Stimulated activated effector memory CD8-positive, alpha-beta T cell treated with anti-CD3 and anti-CD28 coated beads, Interleukin-12 subunit alpha, Interleukin-12 subunit beta, amount 100 ng/mL, for 72 hours (primary cell): ENCODE data around the gene TRIP11.

Experiments
- ATAC-seq: fragments of 150-1000 bp; cut with Tn5 transposase; 2 replicates; pipeline ENCODE4 v1.10.0; 2021
- DNase-seq, 2 donors: peaks; one replicate each; pipeline ENCODE4 v3.0.0; 2021 to 2022; ENCODE audit warnings: low spot score in 2 of 2
- H3K27ac Mint-ChIP-seq: one replicate; pipeline ENCODE4 v1.8.0; 2022; ENCODE audit warnings: mild to moderate bottlenecking, mixed read lengths
- H3K36me3 Mint-ChIP-seq: one replicate; pipeline ENCODE4 v1.8.0; 2022; ENCODE audit warnings: mild to moderate bottlenecking, mixed read lengths
- H3K4me1 Mint-ChIP-seq: one replicate; pipeline ENCODE4 v1.8.0; 2022; ENCODE audit warnings: mixed read lengths
- H3K4me3 Mint-ChIP-seq: one replicate; pipeline ENCODE4 v1.8.0; 2022; ENCODE audit warnings: mild to moderate bottlenecking, mixed read lengths
- H3K9me3 Mint-ChIP-seq: one replicate; pipeline ENCODE4 v1.8.0; 2022; ENCODE audit warnings: mixed read lengths

Gene TRIP11

DNA sequence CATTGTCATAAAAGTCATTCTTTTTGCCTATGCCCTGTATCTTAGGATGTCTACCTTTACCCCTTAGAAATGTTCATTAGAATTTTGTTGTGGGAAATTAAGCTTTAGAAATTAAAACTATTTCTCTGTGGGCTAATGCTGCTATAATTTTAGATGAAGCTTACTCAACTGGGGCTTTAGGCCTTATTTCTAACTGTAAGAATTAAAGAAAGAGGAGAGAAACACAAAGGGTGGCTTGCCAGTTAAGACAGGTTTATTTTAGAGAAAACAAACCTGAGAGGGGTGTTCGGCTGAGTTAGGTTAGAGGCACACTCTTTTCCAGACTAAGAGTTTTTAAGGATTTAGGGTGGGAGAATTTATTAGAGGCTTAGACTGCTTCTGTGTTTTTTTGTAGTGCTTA is 6.4 kb downstream of the TRIP11 start:
- H3K36me3 Mint-ChIP-seq: peaks cover 65% of the 10 kb centered on the region
- DNase-seq (no peak), ATAC-seq (no peak)
- H3K4me3 Mint-ChIP-seq: no peak overlapping the region
- H3K4me1 Mint-ChIP-seq: peaks cover 28% of the 10 kb centered on the region
- H3K9me3 Mint-ChIP-seq: no peaks in the 10 kb centered on the region
- H3K27ac Mint-ChIP-seq: peak overlapping the region; percentile 59

DNA sequence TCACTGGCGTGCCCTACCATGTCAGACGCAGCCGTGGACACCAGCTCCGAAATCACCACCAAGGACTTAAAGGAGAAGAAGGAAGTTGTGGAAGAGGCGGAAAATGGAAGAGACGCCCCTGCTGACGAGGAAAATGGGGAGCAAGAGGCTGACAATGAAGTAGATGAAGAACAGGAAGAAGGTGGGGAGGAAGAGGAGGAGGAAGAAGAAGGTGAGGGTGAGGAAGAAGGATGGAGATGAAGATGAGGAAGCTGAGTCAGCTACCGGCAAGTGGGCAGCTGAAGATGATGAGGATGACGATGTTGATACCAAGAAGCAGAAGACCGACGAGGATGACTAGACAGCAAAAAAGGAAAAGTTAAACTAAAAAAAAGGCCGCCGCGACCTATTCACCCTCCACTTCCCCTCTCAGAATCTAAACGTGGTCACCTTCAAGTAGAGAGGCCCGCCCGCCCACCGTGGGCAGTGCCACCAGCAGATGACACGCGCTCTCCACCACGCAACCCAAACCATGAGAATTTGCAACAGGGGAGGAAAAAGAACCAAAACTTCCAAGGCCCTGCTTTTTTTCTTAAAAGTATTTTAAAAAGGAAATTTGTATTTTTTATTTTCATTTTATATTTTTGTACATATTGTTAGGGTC is 13.2 kb downstream of the TRIP11 start:
- H3K4me1 Mint-ChIP-seq: peaks cover 20% of the 10 kb centered on the region
- H3K4me3 Mint-ChIP-seq: no peak overlapping the region
- DNase-seq: no peak
- H3K9me3 Mint-ChIP-seq: no peaks in the 10 kb centered on the region
- ATAC-seq: no peak
- H3K27ac Mint-ChIP-seq: peak overlapping the region; percentile 63
- H3K36me3 Mint-ChIP-seq: peaks cover 95% of the 10 kb centered on the region

DNA sequence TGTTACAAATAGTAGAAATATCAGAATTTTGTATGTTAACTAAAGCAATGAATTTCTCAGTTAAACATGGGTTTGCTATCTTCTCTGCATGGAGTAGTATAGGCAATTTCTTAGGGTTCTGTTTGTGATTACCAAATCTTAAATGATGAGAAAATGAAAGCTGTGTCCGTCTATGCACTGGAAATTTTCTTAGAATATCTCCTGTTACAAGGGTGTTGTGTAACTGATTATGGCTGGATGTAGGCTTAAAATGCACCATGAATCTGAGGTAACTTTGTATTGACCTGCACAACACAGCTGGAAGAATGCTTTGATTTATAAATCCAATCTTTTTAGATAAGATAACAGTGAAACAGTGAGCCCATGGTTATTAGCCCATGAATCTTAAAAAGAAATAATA is 17.8 kb downstream of the TRIP11 start:
- Mint-ChIP-seq H3K36me3 (peaks cover 95% of the 10 kb centered on the region), H3K27ac (no peak overlapping the region), H3K4me3 (no peak overlapping the region), H3K9me3 (no peaks in the 10 kb centered on the region), H3K4me1 (peaks cover 8% of the 10 kb centered on the region)
- DNase-seq (no peak), ATAC-seq (no peak)

DNA sequence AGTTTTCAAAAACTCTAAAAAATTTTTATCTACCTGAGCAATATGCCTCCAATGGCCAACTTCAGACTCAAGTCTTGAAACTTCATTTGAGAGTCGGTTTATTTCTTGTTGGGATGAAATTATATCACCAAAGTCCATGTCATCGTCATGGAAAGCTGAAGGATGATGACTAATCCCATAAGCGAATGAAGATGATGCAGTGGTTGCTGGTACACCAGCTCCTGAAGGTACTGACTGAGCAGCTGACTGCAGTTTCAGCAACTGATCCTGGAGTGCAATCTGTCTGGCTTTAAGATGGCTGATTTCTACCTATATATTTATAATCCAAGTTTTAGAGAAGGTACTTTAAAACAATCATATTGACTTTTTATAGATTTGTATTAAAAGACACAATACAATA is 18.3 kb downstream of the TRIP11 start:
- no peak overlapping the region for H3K4me3 Mint-ChIP-seq
- peaks cover 95% of the 10 kb centered on the region for H3K36me3 Mint-ChIP-seq
- no peak overlapping the region for H3K27ac Mint-ChIP-seq
- H3K4me1 Mint-ChIP-seq: peaks cover 5% of the 10 kb centered on the region
- DNase-seq (no peak), ATAC-seq (no peak)
- no peaks in the 10 kb centered on the region for H3K9me3 Mint-ChIP-seq

DNA sequence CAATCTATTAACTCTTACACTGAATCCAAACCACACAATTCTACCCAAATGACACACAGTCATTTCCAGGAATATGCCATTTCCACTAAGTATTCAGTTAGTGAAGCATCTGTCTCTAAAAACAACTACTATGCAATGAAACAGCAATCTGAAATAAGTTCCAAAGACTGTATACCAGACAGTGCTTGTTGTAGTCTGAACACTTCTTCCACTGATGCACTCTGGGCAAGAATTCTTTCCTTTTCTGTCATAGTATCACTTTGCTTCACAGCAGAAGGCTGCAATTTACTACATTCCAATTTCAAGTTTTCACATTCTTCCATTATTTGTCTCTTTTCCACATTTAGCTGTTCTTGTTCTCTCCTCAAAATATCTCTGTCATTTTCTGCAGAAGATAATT is 25.8 kb downstream of the TRIP11 start:
- Mint-ChIP-seq H3K27ac (peak overlapping the region; percentile 54), H3K9me3 (no peaks in the 10 kb centered on the region), H3K4me3 (no peak overlapping the region), H3K36me3 (peaks cover 98% of the 10 kb centered on the region), H3K4me1 (peaks cover 22% of the 10 kb centered on the region)
- DNase-seq: no peak
- ATAC-seq: peak; percentile 49

DNA sequence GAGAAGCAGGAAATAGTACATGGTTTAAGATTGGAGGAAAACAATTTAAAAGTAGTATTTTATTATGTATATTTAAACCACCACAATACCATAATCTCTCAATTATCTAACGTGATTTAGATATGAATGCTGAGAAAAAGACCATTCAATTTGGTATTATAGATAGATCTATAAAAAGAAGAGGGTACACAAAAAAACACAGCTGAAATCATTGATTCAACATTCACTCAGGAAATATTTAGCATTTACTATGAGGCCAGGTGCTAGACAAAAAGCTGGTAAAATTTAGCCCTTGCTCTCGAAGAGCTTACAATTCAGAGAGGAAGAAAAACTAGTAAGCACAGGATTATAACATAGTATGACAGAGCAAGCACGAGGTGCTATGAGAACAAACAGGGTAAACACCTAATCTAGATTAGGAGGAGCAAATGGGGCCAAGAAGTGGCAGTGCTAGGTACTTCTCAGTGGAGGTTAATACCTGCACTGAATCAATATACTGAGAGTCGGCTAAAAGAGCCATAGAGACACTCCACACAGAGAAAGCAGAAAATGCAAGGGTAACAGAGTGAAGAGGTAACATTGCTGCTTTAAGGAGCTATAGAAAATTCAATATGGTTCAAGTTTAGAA is 27.6 kb downstream of the TRIP11 start:
- peak overlapping the region; percentile 5 for H3K27ac Mint-ChIP-seq
- H3K36me3 Mint-ChIP-seq: peaks cover 98% of the 10 kb centered on the region
- H3K4me3 Mint-ChIP-seq: no peak overlapping the region
- DNase-seq (no peak), ATAC-seq (no peak)
- H3K4me1 Mint-ChIP-seq: peaks cover 22% of the 10 kb centered on the region
- H3K9me3 Mint-ChIP-seq: no peaks in the 10 kb centered on the region

DNA sequence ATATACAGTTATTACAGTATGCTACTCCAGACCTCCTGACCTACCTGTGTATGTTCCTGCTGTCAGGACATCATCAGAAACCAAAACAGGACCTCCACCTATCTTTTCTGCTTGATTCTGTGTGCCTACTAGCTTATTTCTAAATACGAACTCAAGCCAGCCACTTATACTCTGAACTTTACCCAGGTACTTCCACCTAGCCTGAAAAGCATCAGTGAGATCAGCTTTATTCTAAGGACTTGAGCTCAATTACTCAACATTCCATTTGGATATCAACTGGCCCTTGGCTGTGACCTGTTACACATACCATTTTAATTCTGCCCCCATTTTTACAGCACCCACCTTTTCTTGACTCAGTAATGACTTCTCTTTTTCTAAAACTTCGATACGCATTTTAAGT is 29.2 kb downstream of the TRIP11 start:
- no peak overlapping the region for H3K4me3 Mint-ChIP-seq
- DNase-seq (no peak), ATAC-seq (no peak)
- peaks cover 22% of the 10 kb centered on the region for H3K4me1 Mint-ChIP-seq
- no peak overlapping the region for H3K27ac Mint-ChIP-seq
- no peaks in the 10 kb centered on the region for H3K9me3 Mint-ChIP-seq
- H3K36me3 Mint-ChIP-seq: peaks cover 98% of the 10 kb centered on the region

DNA sequence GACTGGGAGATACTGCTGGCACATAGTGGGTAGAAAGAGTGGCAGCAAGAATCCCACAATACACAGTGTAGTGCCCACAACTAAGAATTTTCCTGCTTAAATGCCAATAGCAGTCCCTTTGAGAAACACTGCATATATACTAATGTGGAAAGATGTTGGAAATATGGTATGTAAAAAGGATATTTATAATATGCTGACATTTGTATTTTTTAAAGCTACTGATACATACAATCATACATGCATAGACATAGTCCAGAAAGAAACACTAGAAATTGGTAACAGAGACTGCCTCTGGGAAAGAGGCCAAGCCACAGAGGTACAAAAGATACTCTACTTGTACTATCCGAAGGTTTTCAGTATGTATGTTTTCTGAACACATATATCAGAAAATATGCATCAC is 30.3 kb downstream of the TRIP11 start:
- no peaks in the 10 kb centered on the region for H3K9me3 Mint-ChIP-seq
- H3K36me3 Mint-ChIP-seq: peaks cover 98% of the 10 kb centered on the region
- H3K4me3 Mint-ChIP-seq: no peak overlapping the region
- no peak overlapping the region for H3K27ac Mint-ChIP-seq
- DNase-seq (no peak), ATAC-seq (no peak)
- peaks cover 22% of the 10 kb centered on the region for H3K4me1 Mint-ChIP-seq

DNA sequence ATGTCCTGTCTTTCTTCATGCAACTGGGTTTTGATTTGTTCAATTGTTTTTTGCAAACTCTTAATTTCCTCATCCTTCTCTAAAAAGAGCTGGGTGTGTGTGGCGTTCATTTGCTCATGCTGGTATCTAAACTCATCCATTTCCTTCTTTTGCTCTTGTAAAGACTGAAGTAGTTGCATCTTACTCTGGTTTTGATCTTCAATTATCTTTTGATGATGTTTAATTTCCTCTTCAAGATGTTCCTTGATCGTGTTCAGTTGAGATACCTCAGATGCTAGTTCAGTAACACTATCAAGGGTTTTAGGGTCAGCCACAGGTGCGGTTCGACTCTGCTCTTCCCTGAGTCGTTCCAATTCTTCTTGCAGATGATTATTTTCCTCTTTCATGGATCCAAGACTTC is 34.8 kb downstream of the TRIP11 start:
- H3K27ac Mint-ChIP-seq: no peak overlapping the region
- no peak for ATAC-seq
- no peak for DNase-seq
- no peaks in the 10 kb centered on the region for H3K4me1 Mint-ChIP-seq
- H3K4me3 Mint-ChIP-seq: no peak overlapping the region
- H3K36me3 Mint-ChIP-seq: peaks cover 87% of the 10 kb centered on the region
- H3K9me3 Mint-ChIP-seq: no peaks in the 10 kb centered on the region

DNA sequence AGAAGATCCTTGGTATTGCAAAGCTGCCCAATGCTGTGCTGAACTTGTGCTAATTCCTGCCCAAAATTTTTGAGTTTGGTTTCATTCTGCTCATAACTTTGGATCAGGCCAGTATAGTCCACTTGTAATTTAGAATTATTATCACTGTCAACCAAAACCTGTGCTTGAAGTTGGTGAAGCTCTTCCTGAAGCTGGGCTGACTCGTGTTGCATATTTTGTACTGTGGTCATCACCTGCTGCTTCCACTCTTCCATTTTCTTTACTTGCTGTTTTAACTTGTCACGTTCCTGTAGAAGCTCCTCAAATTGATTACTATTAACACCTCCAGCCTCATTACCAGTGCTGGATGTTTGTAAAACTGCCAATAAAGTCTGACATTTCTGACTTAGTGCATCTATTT is 35.8 kb downstream of the TRIP11 start:
- no peak overlapping the region for H3K4me3 Mint-ChIP-seq
- H3K27ac Mint-ChIP-seq: peak overlapping the region; percentile 20
- no peaks in the 10 kb centered on the region for H3K9me3 Mint-ChIP-seq
- ATAC-seq (no peak), DNase-seq (no peak)
- H3K4me1 Mint-ChIP-seq: peaks cover 6% of the 10 kb centered on the region
- peaks cover 88% of the 10 kb centered on the region for H3K36me3 Mint-ChIP-seq

DNA sequence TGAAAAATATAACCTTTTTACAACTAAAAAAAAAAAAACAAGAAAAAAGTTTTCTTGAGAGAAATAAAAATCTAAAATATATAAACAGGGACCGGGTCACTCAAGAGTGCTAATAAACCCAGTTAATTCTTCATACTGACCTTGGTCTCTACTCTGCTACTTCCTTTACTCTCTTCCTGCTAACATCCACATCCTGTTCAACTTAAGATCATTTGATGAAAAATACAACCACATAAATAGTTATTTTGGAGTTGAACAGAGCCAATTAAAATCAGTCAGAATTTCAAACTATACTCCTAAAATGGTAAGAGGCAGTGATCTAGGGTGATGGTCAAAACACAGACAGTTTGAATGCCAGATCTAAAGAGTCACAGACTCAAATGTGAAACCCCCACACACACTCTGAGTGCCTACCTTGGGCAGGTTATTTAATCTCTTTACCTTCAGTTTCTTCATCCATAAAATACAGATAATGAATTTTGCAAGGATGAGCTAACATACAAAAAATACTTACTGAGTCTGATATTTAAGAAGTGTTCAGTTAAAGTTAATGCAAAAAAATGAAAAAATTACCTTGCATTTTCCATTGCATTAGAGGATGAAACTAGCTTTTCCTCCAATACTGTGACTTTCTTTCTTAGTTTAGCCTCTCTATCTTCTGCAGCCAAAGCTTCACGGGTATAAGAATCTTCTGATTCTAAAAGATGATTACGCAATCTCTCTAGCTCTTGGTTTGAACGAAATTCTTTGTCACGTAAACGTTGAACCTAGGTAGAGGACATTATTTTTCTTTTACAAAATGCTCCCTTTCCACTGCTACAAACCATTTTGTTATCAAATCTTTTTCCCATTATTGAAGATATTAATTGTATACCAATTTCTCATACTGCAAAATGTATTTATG is 40.9 kb downstream of the TRIP11 start:
- H3K4me1 Mint-ChIP-seq: peaks cover 27% of the 10 kb centered on the region

DNA sequence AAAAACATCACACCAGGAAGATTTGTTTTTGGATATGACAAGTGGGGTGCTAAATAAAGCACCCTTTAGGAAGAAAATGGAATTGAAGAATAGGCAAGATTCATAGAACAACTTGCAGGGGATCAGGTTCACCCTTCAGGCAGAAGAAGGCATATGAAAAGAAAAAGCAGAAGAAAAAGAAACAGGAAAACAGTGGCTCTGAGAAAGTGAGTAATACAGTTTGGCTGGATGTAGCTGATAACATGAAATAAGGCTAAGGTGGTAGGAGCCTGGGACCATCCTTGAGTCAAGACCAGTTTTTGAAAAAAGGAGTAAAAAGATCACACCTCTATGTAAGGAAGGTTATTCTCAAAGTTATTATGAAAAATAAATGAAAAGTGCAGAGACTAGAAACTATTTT is 42.4 kb downstream of the TRIP11 start:
- H3K4me3 Mint-ChIP-seq: no peak overlapping the region
- H3K36me3 Mint-ChIP-seq: peaks cover 87% of the 10 kb centered on the region
- no peaks in the 10 kb centered on the region for H3K9me3 Mint-ChIP-seq
- ATAC-seq (no peak), DNase-seq (no peak)
- peak overlapping the region; percentile 9 for H3K27ac Mint-ChIP-seq
- H3K4me1 Mint-ChIP-seq: peaks cover 27% of the 10 kb centered on the region

More for the DNA sequence above, 40.9 kb downstream of the TRIP11 start:
- peak overlapping the region; percentile 52 for H3K27ac Mint-ChIP-seq
- ATAC-seq (no peak), DNase-seq (no peak)
- no peak overlapping the region for H3K4me3 Mint-ChIP-seq
- peaks cover 87% of the 10 kb centered on the region for H3K36me3 Mint-ChIP-seq
- no peaks in the 10 kb centered on the region for H3K9me3 Mint-ChIP-seq

DNA sequence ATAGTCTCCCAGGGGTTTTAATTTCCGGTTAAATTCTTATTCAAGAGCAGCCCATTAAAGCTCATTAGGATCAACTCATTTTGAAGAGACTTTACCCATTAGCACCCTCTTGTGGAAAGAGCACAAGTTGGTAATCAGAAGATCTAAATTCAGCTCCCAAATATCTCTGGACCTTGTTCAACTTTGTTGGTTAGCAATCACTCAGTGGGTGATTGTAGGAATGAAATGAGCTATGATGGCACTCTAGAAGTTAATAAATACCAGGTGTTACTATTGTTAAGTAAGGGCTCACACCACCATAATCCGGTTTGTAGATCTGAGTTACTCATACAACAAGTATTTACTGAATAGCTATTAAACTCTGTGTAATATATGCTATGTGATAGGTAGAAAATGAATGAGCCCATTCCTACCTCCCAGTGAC is 42.9 kb downstream of the TRIP11 start:
- ATAC-seq: peak; percentile 58
- H3K36me3 Mint-ChIP-seq: peaks cover 87% of the 10 kb centered on the region

DNA sequence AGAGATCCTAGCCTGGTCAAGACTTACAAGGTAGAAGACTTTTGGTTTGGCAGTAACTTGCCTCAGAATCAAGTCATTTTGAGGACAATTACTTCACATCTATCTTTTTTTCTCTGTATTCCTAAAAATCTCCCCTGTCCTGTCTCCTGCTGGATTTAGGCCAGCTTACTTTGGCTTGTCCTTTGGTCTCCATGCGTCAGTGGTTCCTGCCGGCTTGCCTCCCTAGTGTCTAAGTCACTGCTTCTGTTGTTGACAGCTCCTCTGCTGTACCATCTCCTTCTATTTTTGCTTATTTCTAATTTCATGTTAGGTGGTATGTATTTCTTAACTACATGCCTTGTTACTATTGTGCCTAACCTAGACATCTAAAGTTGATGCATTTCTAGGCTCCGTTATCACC is 52.7 kb downstream of the TRIP11 start:
- DNase-seq (no peak), ATAC-seq (no peak)
- peak overlapping the region; percentile 1 for H3K27ac Mint-ChIP-seq
- no peaks in the 10 kb centered on the region for H3K9me3 Mint-ChIP-seq
- no peak overlapping the region for H3K4me3 Mint-ChIP-seq
- H3K4me1 Mint-ChIP-seq: peaks cover 8% of the 10 kb centered on the region
- H3K36me3 Mint-ChIP-seq: peaks cover 91% of the 10 kb centered on the region

More for the DNA sequence above, 42.9 kb downstream of the TRIP11 start:
- no peak for DNase-seq
- Mint-ChIP-seq H3K4me1 (peaks cover 27% of the 10 kb centered on the region), H3K9me3 (no peaks in the 10 kb centered on the region), H3K4me3 (no peak overlapping the region), H3K27ac (peak overlapping the region; percentile 9)

DNA sequence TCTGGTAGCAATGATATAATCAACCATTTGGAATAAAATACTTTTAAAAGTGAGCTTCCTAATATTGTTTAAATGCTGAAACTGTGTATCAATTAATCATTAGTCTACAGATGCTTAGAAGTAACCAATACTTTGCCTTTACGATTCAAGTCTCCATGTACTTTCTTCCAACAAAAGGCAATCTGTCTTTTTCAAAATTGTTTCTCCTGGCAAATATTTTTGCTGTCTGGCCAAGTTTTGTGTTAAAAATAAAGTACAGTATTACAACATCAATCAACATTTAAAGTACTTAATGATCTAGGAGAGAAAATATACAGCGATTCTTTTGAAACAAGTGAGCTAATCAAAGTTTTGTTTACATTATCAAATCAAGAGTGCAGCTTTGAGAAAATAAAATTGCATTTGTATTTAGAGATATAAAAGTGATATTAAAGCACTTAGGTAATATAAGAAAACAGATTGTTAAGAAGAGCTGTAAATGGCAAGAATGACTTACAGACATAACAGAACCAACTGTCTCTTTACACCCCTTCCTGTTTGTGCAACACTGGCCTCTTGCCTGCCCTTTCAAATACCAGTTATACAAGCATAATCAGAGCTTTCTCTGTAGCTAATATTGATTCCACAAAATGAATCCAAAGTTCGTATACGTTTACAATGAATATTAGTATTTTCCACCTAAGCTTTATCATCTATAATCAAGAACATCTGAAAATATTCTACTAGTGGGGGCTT is 54.2 kb downstream of the TRIP11 start:
- ATAC-seq (no peak), DNase-seq (no peak)
- peaks cover 8% of the 10 kb centered on the region for H3K4me1 Mint-ChIP-seq
- H3K9me3 Mint-ChIP-seq: no peaks in the 10 kb centered on the region
- no peak overlapping the region for H3K27ac Mint-ChIP-seq
- H3K4me3 Mint-ChIP-seq: no peak overlapping the region
- H3K36me3 Mint-ChIP-seq: peaks cover 76% of the 10 kb centered on the region
